ENCODE results near the gene ATF3.

Gene ATF3

GRCh38 chr1:212609701-212610574, 1.4 kb downstream of the ATF3 start:
- DNase-seq, result no peak

- no peak for DNase-seq
Measured at GRCh38 chr1:212610575-212610967, 2.0 kb downstream of the ATF3 start.

- DNase-seq, result no peak
Measured at GRCh38 chr1:212611000-212611948, 2.7 kb downstream of the ATF3 start.

- DNase-seq, result no peak
Measured at GRCh38 chr1:212612041-212612961, 3.7 kb downstream of the ATF3 start.

- no peak for DNase-seq
Measured at GRCh38 chr1:212613440-212614335, 5.1 kb downstream of the ATF3 start.

GRCh38 chr1:212614453-212615200, 6.1 kb downstream of the ATF3 start:
- no peak for DNase-seq

- DNase-seq, result no peak
Measured at GRCh38 chr1:212615201-212615470, 6.6 kb downstream of the ATF3 start.

GRCh38 chr1:212618466-212619210, 10.1 kb downstream of the ATF3 start:
- DNase-seq, result no peak

GRCh38 chr1:212620293-212620692, 11.7 kb downstream of the ATF3 start:
- DNase-seq, result no peak

- no peak for DNase-seq
Measured at GRCh38 chr1:212621043-212621948, 12.7 kb downstream of the ATF3 start.

- DNase-seq, result no peak
Measured at GRCh38 chr1:212621949-212622305, 13.4 kb downstream of the ATF3 start.

- no peak for DNase-seq
Measured at GRCh38 chr1:212622467-212622866, 13.9 kb downstream of the ATF3 start.

GRCh38 chr1:212622906-212623305, 14.3 kb downstream of the ATF3 start:
- no peak for DNase-seq

- DNase-seq, result no peak
Measured at GRCh38 chr1:212623603-212624002, 15.0 kb downstream of the ATF3 start.

GRCh38 chr1:212624976-212625501, 16.5 kb downstream of the ATF3 start:
- DNase-seq, result no peak

- DNase-seq, result no peak
Measured at GRCh38 chr1:212625781-212626450, 17.4 kb downstream of the ATF3 start.

- no peak for DNase-seq
Measured at GRCh38 chr1:212628046-212628445, 19.5 kb downstream of the ATF3 start.

GRCh38 chr1:212628813-212629415, 20.4 kb downstream of the ATF3 start:
- no peak for DNase-seq

Data from left hindlimb (tissue), 1 donor.